K562 (cell line): ENCODE results near the gene PGD. TPM values are rescaled to one million over a fixed set of nuclear protein-coding genes. Genes with fewer than 3 reads are reported as not detected.

ENCODE experiments used
- BHLHE40 ChIP-seq: IDR thresholded peaks from 2 replicates; pipeline ENCODE4 v1.6.1; 2011; ENCODE audit warnings: low read length, improper control_type of control experiment
- ELF1 ChIP-seq: fragments of 200-800 bp; sonication (Bioruptor generic); IDR thresholded peaks from 2 replicates; pipeline ENCODE4 v1.6.1; 2016; ENCODE audit warnings: missing genetic modification characterization, missing compliant biosample characterization
- HOMEZ ChIP-seq: fragments of 250-450 bp; sonication (Bioruptor Pico); IDR thresholded peaks from 2 replicates; pipeline ENCODE4 v1.4.0; 2020; ENCODE audit warnings: mild to moderate bottlenecking, moderate library complexity
- NONO ChIP-seq, 2 experiments: fragments of 200-400 bp in 1 of 2; fragments of 450-650 bp in 1 of 2; formaldehyde crosslinking in 1 of 2; IDR thresholded peaks; 2 replicates each; pipeline ENCODE4 v1.6.1; 2017; ENCODE audit warnings: low read depth in 2 of 2, mild to moderate bottlenecking in 2 of 2, moderate library complexity in 2 of 2, low read length in 1 of 2
- RUNX1 ChIP-seq: sonication (generic); IDR thresholded peaks from 2 replicates; pipeline ENCODE4 v1.6.1; 2016; ENCODE audit warnings: antibody characterized with exemption, low read depth
- SETDB1 ChIP-seq: IDR thresholded peaks from one replicate; pipeline ENCODE4 v1.6.1; 2012; ENCODE audit warnings: low read length, control low read depth, inconsistent platforms
- STAT5A ChIP-seq: IDR thresholded peaks from 2 replicates; pipeline ENCODE4 v1.6.1; 2012; ENCODE audit warnings: low read length, inconsistent platforms, borderline replicate concordance
- ZFPM2 ChIP-seq: fragments of 250-450 bp; sonication (Bioruptor Pico); IDR thresholded peaks from 2 replicates; pipeline ENCODE4 v1.5.1; 2022; ENCODE audit warnings: mild to moderate bottlenecking
- ZNF395 ChIP-seq: fragments of 200-800 bp; sonication (Bioruptor generic); IDR thresholded peaks from 2 replicates; pipeline ENCODE4 v1.6.1; 2017; ENCODE audit warnings: missing genetic modification characterization, missing compliant biosample characterization
- polyA plus RNA-seq, 8 experiments: library from polyadenylated mRNA; depleted of rRNA in 4 of 8; stranded (reverse) in 5 of 8; unstranded in 3 of 8; fragments of >200 nt; fragmentation: Nextera tagmentation in 2 of 8; fragmentation: Illumina TruSeq in 1 of 8; extraction: Ambion mirVana in 2 of 8; extraction: Trizol in 1 of 8; gene quantifications; 2 replicates each; pipeline versions ENCODE4 v1.2.1 to v1.2.3, GENCODE V29; 2011 to 2014; ENCODE audit warnings: inconsistent platforms in 1 of 8, missing spikeins in 1 of 8
- total RNA-seq, 7 experiments: library from RNA; depleted of rRNA in 6 of 7; stranded (reverse); fragments of >200 nt in 6 of 7; fragmentation: Illumina TruSeq in 2 of 7; extraction: Trizol in 2 of 7; gene quantifications; 2 replicates each; pipeline versions ENCODE4 v1.2.1 to v1.2.3, GENCODE V29; 2011 to 2021; ENCODE audit warnings: low replicate concordance in 1 of 7
- TF ChIP-seq, protein P1 (sequence below): fragments of 150-350 bp; conservative IDR thresholded peaks from 2 replicates; pipeline ENCODE4 v1.6.1; 2014; ENCODE audit warnings: low read length
- TF ChIP-seq, protein P2 (sequence below): IDR thresholded peaks from 2 replicates; pipeline ENCODE4 v1.6.1; 2012; ENCODE audit warnings: low read depth, low read length, improper control_type of control experiment, borderline replicate concordance
- TF ChIP-seq, protein P3 (sequence below): fragments of 250-450 bp; sonication (Bioruptor Pico); IDR thresholded peaks from 2 replicates; pipeline ENCODE4 v1.4.0; 2020; ENCODE audit warnings: mild to moderate bottlenecking

The PGD gene
- total and polyA plus RNA-seq, 9 of the 15 experiments (the other 6 are each of a cell fraction or from before 2014, with no cell fraction given) = 177 to 542 (median 270) TPM

GRCh38 chr1:10430216-10431069, 31.6 kb downstream of the PGD start, which contains the start of gene CENPS (continued):
- TF ChIP-seq ZNF395 (CRISPR knock-in tag) (peak; percentile 98), SETDB1 (no peak), NONO (IDR thresholded peaks at IDR 0.05; ENCODE audit: low read depth in 2 of 2, low read length in 1 of 2) (peak in 1 of 2 experiments; percentile 92; a peak in 2 of 4 replicates), BHLHE40 (peak; percentile 70; the same call in 1 of the 2 replicates), ELF1 (no peak), RUNX1 (0 out of 2 replicates have a peak, but pooled peaks have one; percentile 16), HOMEZ (CRISPR knock-in tag) (peak; percentile 50; the same call in 1 of the 2 replicates), STAT5A (no peak; the same call in 1 of the 2 replicates), ZFPM2 (CRISPR knock-in tag) (no peak)
- TF ChIP-seq, protein P1, sequence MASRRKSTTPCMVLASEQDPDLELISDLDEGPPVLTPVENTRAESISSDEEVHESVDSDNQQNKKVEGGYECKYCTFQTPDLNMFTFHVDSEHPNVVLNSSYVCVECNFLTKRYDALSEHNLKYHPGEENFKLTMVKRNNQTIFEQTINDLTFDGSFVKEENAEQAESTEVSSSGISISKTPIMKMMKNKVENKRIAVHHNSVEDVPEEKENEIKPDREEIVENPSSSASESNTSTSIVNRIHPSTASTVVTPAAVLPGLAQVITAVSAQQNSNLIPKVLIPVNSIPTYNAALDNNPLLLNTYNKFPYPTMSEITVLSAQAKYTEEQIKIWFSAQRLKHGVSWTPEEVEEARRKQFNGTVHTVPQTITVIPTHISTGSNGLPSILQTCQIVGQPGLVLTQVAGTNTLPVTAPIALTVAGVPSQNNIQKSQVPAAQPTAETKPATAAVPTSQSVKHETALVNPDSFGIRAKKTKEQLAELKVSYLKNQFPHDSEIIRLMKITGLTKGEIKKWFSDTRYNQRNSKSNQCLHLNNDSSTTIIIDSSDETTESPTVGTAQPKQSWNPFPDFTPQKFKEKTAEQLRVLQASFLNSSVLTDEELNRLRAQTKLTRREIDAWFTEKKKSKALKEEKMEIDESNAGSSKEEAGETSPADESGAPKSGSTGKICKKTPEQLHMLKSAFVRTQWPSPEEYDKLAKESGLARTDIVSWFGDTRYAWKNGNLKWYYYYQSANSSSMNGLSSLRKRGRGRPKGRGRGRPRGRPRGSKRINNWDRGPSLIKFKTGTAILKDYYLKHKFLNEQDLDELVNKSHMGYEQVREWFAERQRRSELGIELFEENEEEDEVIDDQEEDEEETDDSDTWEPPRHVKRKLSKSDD = 0 out of 2 replicates have a peak, but pooled peaks have one; percentile 56
- TF ChIP-seq, protein P2, sequence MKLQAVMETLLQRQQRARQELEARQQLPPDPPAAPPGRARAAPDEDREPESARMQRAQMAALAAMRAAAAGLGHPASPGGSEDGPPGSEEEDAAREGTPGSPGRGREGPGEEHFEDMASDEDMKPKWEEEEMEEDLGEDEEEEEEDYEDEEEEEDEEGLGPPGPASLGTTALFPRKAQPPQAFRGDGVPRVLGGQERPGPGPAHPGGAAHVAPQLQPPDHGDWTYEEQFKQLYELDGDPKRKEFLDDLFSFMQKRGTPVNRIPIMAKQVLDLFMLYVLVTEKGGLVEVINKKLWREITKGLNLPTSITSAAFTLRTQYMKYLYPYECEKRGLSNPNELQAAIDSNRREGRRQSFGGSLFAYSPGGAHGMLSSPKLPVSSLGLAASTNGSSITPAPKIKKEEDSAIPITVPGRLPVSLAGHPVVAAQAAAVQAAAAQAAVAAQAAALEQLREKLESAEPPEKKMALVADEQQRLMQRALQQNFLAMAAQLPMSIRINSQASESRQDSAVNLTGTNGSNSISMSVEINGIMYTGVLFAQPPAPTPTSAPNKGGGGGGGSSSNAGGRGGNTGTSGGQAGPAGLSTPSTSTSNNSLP = no peak
- TF ChIP-seq, protein P3, sequence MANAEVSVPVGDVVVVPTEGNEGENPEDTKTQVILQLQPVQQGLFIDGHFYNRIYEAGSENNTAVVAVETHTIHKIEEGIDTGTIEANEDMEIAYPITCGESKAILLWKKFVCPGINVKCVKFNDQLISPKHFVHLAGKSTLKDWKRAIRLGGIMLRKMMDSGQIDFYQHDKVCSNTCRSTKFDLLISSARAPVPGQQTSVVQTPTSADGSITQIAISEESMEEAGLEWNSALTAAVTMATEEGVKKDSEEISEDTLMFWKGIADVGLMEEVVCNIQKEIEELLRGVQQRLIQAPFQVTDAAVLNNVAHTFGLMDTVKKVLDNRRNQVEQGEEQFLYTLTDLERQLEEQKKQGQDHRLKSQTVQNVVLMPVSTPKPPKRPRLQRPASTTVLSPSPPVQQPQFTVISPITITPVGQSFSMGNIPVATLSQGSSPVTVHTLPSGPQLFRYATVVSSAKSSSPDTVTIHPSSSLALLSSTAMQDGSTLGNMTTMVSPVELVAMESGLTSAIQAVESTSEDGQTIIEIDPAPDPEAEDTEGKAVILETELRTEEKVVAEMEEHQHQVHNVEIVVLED = peak; percentile 81
